ENCODE measurements around the gene DNAJC18. TPM values are rescaled to one million over a fixed set of nuclear protein-coding genes. Genes with fewer than 3 reads are reported as not detected.

DNAJC18 gene
- total and polyA plus RNA-seq, 7 experiments from 2014 or later: 2.2 to 9.7 (median 4.9) TPM

DNA sequence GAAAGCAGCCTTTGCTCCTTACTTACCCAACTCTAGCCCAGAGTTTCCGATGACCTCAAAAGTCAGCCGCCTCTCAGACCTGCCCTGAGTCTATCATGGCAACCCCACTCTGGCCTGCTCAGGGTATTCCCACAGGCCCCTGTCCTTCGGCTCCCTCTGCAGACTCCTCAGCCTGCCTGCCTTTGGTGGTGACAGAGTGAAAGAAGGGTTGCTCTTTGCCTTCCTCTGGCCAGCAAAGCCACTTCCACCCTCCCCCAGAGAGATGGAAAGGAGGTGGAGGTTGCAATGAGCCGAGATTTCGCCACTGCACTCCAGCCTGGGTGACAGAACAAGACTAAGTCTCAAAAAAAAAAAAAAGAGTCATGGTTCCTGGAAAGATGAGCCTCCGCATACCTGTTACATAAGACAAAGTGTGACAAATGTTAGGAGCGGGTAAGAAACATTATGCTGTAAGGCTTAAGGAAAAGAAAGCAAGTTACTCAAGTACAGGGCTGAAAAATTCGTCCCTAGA lies 29.2 kb upstream of the DNAJC18 start:
- ChIA-PET POLR2A (interaction anchor here (0.9 to 8.4 kb wide), 4 partner anchors 9 to 14 kb away, joined by 5 to 83 read pairs (median 12); partner anchors contain the start of gene STING1), CTCF (no interaction called here)
- no peaks in the 10 kb centered on the region for H3K27me3 ChIP-seq (ENCODE audit: control insufficient read depth in 2 of 2, insufficient read depth in 2 of 2, low read length in 2 of 2)
- no peaks in the 10 kb centered on the region for H3K9me3 ChIP-seq (ENCODE audit: control insufficient read depth in 2 of 3, low read length in 3 of 3)
- DNase-seq (no peak), ATAC-seq (peak; percentile 46)
- Mint-ChIP-seq H3K9me3 (no peaks in the 10 kb centered on the region), H3K27me3 (no peaks in the 10 kb centered on the region), H3K4me1 (peaks cover 44 to 54% (median 53%) of the 10 kb centered on the region in 7 donors), H3K4me3 (peak overlapping the region in 9 of 10 donors; percentile 38 to 84 (median 55)), H3K36me3 (peaks cover 0 to under 1% (median 0%) of the 10 kb centered on the region in 5 donors), H3K27ac (peak overlapping the region in 8 of 9 donors; percentile 51 to 98 (median 81))
- H3K4me3 ChIP-seq (ENCODE audit: low read length): no peak overlapping the region
- H3K36me3 ChIP-seq (ENCODE audit: control insufficient read depth in 2 of 3, insufficient read depth in 3 of 3, low read length in 3 of 3): no peaks in the 10 kb centered on the region
- intact Hi-C loops (cut with micrococcal nuclease): no loop called here
- no peak overlapping the region for H3K27ac ChIP-seq (ENCODE audit: low read depth, low read length)
- H3K4me1 ChIP-seq (ENCODE audit: control insufficient read depth in 2 of 2, insufficient read depth in 2 of 2, low read length in 2 of 2): peaks cover 17 to 50% of the 10 kb centered on the region in 2 donors

- POLR2A ChIA-PET: interaction anchor here (0.6 to 1.6 kb wide), 5 partner anchors 11 to 39 kb away, joined by 3 to 5 read pairs (median 4); no protein-coding TSS in a partner anchor
- intact Hi-C loops (cut with micrococcal nuclease): no loop called here
- H3K27ac Mint-ChIP-seq: peak within 1 kb of the TSS in 4 of 9 donors; percentile 47 to 70 (median 53)
These were observed 23.4 kb upstream of the DNAJC18 start, which contains the start of gene ECSCR for GRCh38 chr5:139462586-139463276. Gene ECSCR (minus strand): TSS chr5:139462743. CDS start chr5:139462670, 73 bp downstream.

DNA sequence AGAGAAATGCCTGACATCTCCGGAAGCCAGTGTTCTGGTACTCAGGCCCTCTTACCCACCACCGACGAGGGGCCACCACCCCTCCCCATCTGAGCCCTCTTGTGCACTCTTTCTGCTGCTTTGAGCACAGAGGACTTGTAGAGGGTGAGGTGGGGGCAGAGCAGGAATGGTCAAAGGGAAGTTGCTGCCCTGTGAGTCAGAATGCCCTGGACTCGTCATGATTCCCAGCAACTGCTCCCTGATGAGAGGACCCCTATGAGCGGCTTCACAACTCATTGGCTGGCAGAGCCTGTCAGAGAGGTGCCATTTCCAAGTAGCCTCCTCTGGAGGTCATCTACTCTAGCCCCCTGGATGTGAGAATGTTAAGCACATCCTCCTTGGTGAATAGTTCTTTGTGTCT lies 22.4 kb upstream of the DNAJC18 start:
- H3K9me3 Mint-ChIP-seq: peaks cover 0 to 1% (median 0%) of the 10 kb centered on the region in 11 donors
- intact Hi-C loops (cut with micrococcal nuclease): no loop called here
- ATAC-seq (no peak), DNase-seq (no peak)
- no peaks in the 10 kb centered on the region for H3K36me3 ChIP-seq (ENCODE audit: control insufficient read depth in 2 of 3, insufficient read depth in 3 of 3, low read length in 3 of 3)
- ChIA-PET CTCF (interaction anchor here (1.2 to 3.9 kb wide), 3 partner anchors 9 to 50 kb away, joined by 3 to 16 read pairs (median 4); partner anchors contain the start of gene SMIM33), POLR2A (interaction anchor here (0.7 to 1.6 kb wide), 5 partner anchors 12 to 40 kb away, joined by 3 to 5 read pairs (median 4); partner anchors contain the start of gene STING1)
- H3K27ac ChIP-seq (ENCODE audit: low read depth, low read length): no peak overlapping the region
- H3K27me3 ChIP-seq (ENCODE audit: control insufficient read depth in 2 of 2, insufficient read depth in 2 of 2, low read length in 2 of 2): no peaks in the 10 kb centered on the region
- no peak overlapping the region for H3K4me3 Mint-ChIP-seq
- H3K4me1 ChIP-seq (ENCODE audit: control insufficient read depth in 2 of 2, insufficient read depth in 2 of 2, low read length in 2 of 2): peaks cover 29 to 40% of the 10 kb centered on the region in 2 donors
- no peaks in the 10 kb centered on the region for H3K9me3 ChIP-seq (ENCODE audit: control insufficient read depth in 2 of 3, low read length in 3 of 3)
- peak overlapping the region in 3 of 9 donors; percentile 10 to 70 (median 51) for H3K27ac Mint-ChIP-seq
- H3K4me3 ChIP-seq (ENCODE audit: low read length): no peak overlapping the region
- no peaks in the 10 kb centered on the region for H3K27me3 Mint-ChIP-seq
- H3K36me3 Mint-ChIP-seq: no peaks in the 10 kb centered on the region
- H3K4me1 Mint-ChIP-seq: peaks cover 20 to 48% (median 46%) of the 10 kb centered on the region in 7 donors

More at GRCh38 chr5:139462586-139463276, 23.4 kb upstream of the DNAJC18 start, which contains the start of gene ECSCR:
- Histone ChIP-seq H3K27me3 (ENCODE audit: control insufficient read depth in 2 of 2, insufficient read depth in 2 of 2, low read length in 2 of 2) (no peaks in the 10 kb centered on the region), H3K27ac (ENCODE audit: low read depth, low read length) (no peak within 1 kb of the TSS), H3K4me1 (ENCODE audit: control insufficient read depth in 2 of 2, insufficient read depth in 2 of 2, low read length in 2 of 2) (peaks cover 23 to 31% of the 10 kb centered on the region in 2 donors), H3K36me3 (ENCODE audit: control insufficient read depth in 2 of 3, insufficient read depth in 3 of 3, low read length in 3 of 3) (no peaks in the 10 kb centered on the region), H3K9me3 (ENCODE audit: control insufficient read depth in 2 of 3, low read length in 3 of 3) (no peaks in the 10 kb centered on the region), H3K4me3 (ENCODE audit: low read length) (no peak within 1 kb of the TSS)
- H3K36me3 Mint-ChIP-seq: no peaks in the 10 kb centered on the region
- CTCF ChIA-PET: interaction anchor here (0.7 to 1.2 kb wide), 3 partner anchors 8 to 24 kb away, joined by 3 to 4 read pairs (median 3); partner anchors contain the start of genes DNAJC18 and SMIM33
- peaks cover 0 to 1% (median 0%) of the 10 kb centered on the region in 11 donors for H3K9me3 Mint-ChIP-seq
- no peaks in the 10 kb centered on the region for H3K27me3 Mint-ChIP-seq
- no peak within 1 kb of the TSS for H3K4me3 Mint-ChIP-seq
- DNase-seq (no peak), ATAC-seq (no peak)
- peaks cover 12 to 38% (median 35%) of the 10 kb centered on the region in 7 donors for H3K4me1 Mint-ChIP-seq

DNA sequence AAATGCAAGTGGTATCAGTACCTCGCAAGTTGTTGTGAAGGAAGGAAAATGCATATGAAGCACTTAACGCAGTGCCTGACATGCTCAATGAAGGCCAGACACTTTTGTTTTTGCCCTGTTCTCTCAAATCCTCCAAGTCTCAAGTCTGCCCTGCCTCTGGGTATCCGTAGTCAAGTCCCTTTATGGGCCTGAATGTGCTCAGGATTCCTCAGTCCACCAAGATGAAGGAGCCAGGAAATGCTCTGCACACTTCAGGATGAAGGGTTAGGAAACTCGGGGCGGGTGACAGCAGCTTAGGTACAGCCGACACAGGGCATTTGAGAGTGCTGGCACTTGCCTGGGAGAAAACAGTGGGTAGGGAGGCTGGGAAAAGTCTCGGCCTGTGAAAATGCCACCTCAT lies 21.9 kb upstream of the DNAJC18 start:
- ChIA-PET CTCF (interaction anchor here (1.5 to 3.9 kb wide), 2 partner anchors 39 to 51 kb away, joined by 3 to 16 read pairs; no protein-coding TSS in a partner anchor), POLR2A (interaction anchor here (1.3 to 5.6 kb wide), 6 partner anchors 9 to 41 kb away, joined by 4 to 36 read pairs (median 12); partner anchors contain the start of genes DNAJC18, SMIM33 and STING1)
- Histone ChIP-seq H3K4me3 (ENCODE audit: low read length) (no peak overlapping the region), H3K4me1 (ENCODE audit: control insufficient read depth in 2 of 2, insufficient read depth in 2 of 2, low read length in 2 of 2) (peaks cover 29 to 40% of the 10 kb centered on the region in 2 donors), H3K36me3 (ENCODE audit: control insufficient read depth in 2 of 3, insufficient read depth in 3 of 3, low read length in 3 of 3) (no peaks in the 10 kb centered on the region), H3K27me3 (ENCODE audit: control insufficient read depth in 2 of 2, insufficient read depth in 2 of 2, low read length in 2 of 2) (no peaks in the 10 kb centered on the region), H3K27ac (ENCODE audit: low read depth, low read length) (no peak overlapping the region), H3K9me3 (ENCODE audit: control insufficient read depth in 2 of 3, low read length in 3 of 3) (no peaks in the 10 kb centered on the region)
- intact Hi-C loops (cut with micrococcal nuclease): no loop called here
- no peak for ATAC-seq
- Mint-ChIP-seq H3K4me3 (peak overlapping the region in 1 of 10 donors; percentile 13), H3K4me1 (peaks cover 25 to 53% (median 51%) of the 10 kb centered on the region in 7 donors), H3K27ac (peak overlapping the region in 8 of 9 donors; percentile 26 to 95 (median 70)), H3K36me3 (no peaks in the 10 kb centered on the region), H3K27me3 (no peaks in the 10 kb centered on the region), H3K9me3 (peaks cover 0 to 1% (median 0%) of the 10 kb centered on the region in 11 donors)
- DNase-seq: no peak

DNA sequence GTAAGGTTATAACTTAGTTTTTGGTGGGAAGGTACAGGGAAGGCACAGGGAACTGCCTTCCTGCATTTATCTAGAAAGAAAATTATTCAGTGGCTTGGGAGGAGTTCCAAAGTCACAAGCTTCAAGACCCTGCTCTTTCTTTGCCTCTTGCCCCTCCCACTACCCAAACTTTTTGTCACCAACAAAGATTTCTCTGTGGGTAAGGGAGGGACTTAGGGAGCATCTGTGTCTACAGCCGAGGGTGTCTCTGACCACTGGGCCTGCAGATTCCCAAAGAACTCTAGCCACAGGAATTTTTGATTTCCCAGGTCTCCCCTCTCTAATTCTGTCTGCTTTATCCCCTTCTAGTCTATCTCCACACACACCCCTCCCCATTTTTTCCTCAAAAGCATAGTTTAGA lies 21.1 kb upstream of the DNAJC18 start:
- Histone ChIP-seq H3K9me3 (ENCODE audit: control insufficient read depth in 2 of 3, low read length in 3 of 3) (no peaks in the 10 kb centered on the region), H3K27ac (ENCODE audit: low read depth, low read length) (no peak overlapping the region), H3K27me3 (ENCODE audit: control insufficient read depth in 2 of 2, insufficient read depth in 2 of 2, low read length in 2 of 2) (no peaks in the 10 kb centered on the region), H3K36me3 (ENCODE audit: control insufficient read depth in 2 of 3, insufficient read depth in 3 of 3, low read length in 3 of 3) (no peaks in the 10 kb centered on the region), H3K4me1 (ENCODE audit: control insufficient read depth in 2 of 2, insufficient read depth in 2 of 2, low read length in 2 of 2) (peaks cover 29 to 40% of the 10 kb centered on the region in 2 donors), H3K4me3 (ENCODE audit: low read length) (no peak overlapping the region)
- DNase-seq (no peak), ATAC-seq (no peak)
- H3K4me3 Mint-ChIP-seq: peak overlapping the region in 1 of 10 donors; percentile 30
- H3K9me3 Mint-ChIP-seq: peaks cover 0 to 1% (median 0%) of the 10 kb centered on the region in 11 donors
- no peaks in the 10 kb centered on the region for H3K36me3 Mint-ChIP-seq
- H3K27me3 Mint-ChIP-seq: no peaks in the 10 kb centered on the region
- peaks cover 25 to 56% (median 52%) of the 10 kb centered on the region in 7 donors for H3K4me1 Mint-ChIP-seq
- POLR2A ChIA-PET: interaction anchor here (0.5 to 5.6 kb wide), 5 partner anchors 10 to 36 kb away, joined by 4 to 36 read pairs (median 20); partner anchors contain the start of genes DNAJC18 and SMIM33
- intact Hi-C loops (cut with micrococcal nuclease): no loop called here
- peak overlapping the region in 8 of 9 donors; percentile 44 to 98 (median 76) for H3K27ac Mint-ChIP-seq
- CTCF ChIA-PET: interaction anchor here (0.7 to 3.9 kb wide), 4 partner anchors 22 to 52 kb away, joined by 3 to 16 read pairs (median 3); no protein-coding TSS in a partner anchor

GRCh38 chr5:139459451-139459934 lies 20.2 kb upstream of the DNAJC18 start:
- Mint-ChIP-seq H3K36me3 (no peaks in the 10 kb centered on the region), H3K27ac (peak overlapping the region; percentile 89 to 98 (median 94)), H3K4me3 (peak overlapping the region in 5 of 10 donors; percentile 29 to 86 (median 61)), H3K27me3 (no peaks in the 10 kb centered on the region), H3K4me1 (peaks cover 27 to 65% (median 58%) of the 10 kb centered on the region in 7 donors), H3K9me3 (peaks cover 0 to 1% (median 0%) of the 10 kb centered on the region in 11 donors)
- no peak for ATAC-seq
- no peaks in the 10 kb centered on the region for H3K9me3 ChIP-seq (ENCODE audit: control insufficient read depth in 2 of 3, low read length in 3 of 3)
- H3K4me1 ChIP-seq (ENCODE audit: control insufficient read depth in 2 of 2, insufficient read depth in 2 of 2, low read length in 2 of 2): peaks cover 29 to 42% of the 10 kb centered on the region in 2 donors
- peak in 1 of 9 donors; percentile 54 for DNase-seq
- POLR2A ChIA-PET: interaction anchor here (0.8 to 5.6 kb wide), 10 partner anchors 8 to 105 kb away, joined by 3 to 36 read pairs (median 5); partner anchors contain the start of genes DNAJC18, SMIM33, STING1 and UBE2D2
- H3K4me3 ChIP-seq (ENCODE audit: low read length): peak overlapping the region; percentile 10
- H3K27ac ChIP-seq (ENCODE audit: low read depth, low read length): peak overlapping the region; percentile 73
- no peaks in the 10 kb centered on the region for H3K36me3 ChIP-seq (ENCODE audit: control insufficient read depth in 2 of 3, insufficient read depth in 3 of 3, low read length in 3 of 3)
- no peaks in the 10 kb centered on the region for H3K27me3 ChIP-seq (ENCODE audit: control insufficient read depth in 2 of 2, insufficient read depth in 2 of 2, low read length in 2 of 2)
- intact Hi-C loops (cut with micrococcal nuclease): loop anchor here (1.0 to 2.0 kb wide), 4 partner anchors 13 to 53 kb away; partner anchors contain the start of gene STING1 (in 2 of the 2)
- CTCF ChIA-PET: interaction anchor here (0.7 to 3.9 kb wide), 3 partner anchors 37 to 231 kb away, joined by 3 to 16 read pairs (median 5); no protein-coding TSS in a partner anchor
